Fibroblast of mammary gland (primary cell): ENCODE data around the gene H6PD.
"Not testable (repeated sequence)": the region's sequence is repeated elsewhere in the genome, so short reads cannot be mapped to it uniquely, and the experiment has no call there.

Source experiments
- DNase-seq: peaks from one replicate; pipeline ENCODE4 v3.0.0-alpha.2; 2010; ENCODE audit warnings: low read depth
- H3K4me3 ChIP-seq: 2 replicates; pipeline ENCODE4 v1.5.1; 2011; ENCODE audit warnings: low read depth, mild to moderate bottlenecking, low read length, moderate library complexity; ENCODE audit not compliant: control insufficient read depth
- TF ChIP-seq, protein P1 (sequence below): conservative IDR thresholded peaks from 2 replicates; pipeline ENCODE4 v1.5.1; 2011; ENCODE audit warnings: low read depth, low read length, inconsistent platforms; ENCODE audit not compliant: control insufficient read depth, insufficient read depth

The H6PD gene

DNA sequence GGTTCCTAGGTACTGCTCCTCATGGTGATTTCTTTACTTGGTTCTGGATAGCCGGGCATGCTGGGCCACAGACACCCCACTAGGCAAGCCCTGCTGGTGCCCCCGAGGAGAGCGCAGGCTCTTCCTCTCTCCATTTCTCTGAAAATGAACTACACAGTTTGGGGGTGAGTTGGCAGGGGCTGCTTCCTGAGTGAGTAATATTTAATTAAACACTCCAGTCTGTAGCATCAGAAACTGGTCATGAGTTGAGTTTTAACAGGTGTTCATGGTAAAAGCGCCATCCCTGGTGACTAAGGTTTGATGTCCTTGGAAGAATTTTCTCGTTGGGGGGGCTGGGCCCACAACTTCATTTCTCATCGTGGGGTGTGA is 59.8 kb downstream of the H6PD start:
- TF ChIP-seq, protein P1, sequence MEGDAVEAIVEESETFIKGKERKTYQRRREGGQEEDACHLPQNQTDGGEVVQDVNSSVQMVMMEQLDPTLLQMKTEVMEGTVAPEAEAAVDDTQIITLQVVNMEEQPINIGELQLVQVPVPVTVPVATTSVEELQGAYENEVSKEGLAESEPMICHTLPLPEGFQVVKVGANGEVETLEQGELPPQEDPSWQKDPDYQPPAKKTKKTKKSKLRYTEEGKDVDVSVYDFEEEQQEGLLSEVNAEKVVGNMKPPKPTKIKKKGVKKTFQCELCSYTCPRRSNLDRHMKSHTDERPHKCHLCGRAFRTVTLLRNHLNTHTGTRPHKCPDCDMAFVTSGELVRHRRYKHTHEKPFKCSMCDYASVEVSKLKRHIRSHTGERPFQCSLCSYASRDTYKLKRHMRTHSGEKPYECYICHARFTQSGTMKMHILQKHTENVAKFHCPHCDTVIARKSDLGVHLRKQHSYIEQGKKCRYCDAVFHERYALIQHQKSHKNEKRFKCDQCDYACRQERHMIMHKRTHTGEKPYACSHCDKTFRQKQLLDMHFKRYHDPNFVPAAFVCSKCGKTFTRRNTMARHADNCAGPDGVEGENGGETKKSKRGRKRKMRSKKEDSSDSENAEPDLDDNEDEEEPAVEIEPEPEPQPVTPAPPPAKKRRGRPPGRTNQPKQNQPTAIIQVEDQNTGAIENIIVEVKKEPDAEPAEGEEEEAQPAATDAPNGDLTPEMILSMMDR = no peak
- peak; percentile 93 for DNase-seq
- H3K4me3 ChIP-seq = peak overlapping the region; percentile 97

DNA sequence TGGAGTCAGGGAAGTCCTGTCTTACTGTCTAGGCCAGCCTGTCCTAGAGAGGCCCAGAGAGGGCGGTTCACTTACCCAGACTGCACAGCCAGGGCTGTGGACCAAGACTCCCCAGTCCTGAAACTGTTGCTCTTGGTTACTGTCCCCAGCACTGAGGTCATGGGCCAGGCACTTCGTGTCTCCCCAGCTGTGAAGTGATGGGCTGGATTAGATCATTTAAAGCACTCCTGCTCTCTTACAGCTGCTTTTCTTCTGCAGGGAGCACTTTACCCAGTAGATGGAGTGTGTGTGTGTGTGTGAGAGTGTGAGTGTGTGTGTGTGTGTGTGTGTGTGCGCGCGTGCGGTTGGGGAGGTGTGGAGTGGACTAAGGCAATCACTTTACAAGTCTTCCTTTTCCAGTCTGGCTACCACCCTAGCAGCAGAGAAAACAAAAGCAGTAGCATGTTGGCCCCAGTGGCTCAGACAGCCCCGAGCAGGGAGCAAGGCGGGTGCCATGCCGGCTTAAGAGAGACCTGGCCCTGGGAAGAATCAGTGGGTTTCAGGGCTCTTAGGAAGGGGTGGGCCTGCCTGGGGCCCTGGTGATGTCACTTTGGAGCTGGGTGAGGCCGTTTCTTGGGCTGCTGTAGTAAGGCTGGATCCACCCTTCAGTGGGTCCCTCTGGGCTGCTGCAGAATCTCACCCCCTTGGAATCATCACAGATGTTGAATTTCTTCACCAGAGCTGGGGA is 60.5 kb downstream of the H6PD start:
- H3K4me3 ChIP-seq = peak overlapping the region; percentile 97
- TF ChIP-seq, protein P1 = peak; percentile 21

DNA sequence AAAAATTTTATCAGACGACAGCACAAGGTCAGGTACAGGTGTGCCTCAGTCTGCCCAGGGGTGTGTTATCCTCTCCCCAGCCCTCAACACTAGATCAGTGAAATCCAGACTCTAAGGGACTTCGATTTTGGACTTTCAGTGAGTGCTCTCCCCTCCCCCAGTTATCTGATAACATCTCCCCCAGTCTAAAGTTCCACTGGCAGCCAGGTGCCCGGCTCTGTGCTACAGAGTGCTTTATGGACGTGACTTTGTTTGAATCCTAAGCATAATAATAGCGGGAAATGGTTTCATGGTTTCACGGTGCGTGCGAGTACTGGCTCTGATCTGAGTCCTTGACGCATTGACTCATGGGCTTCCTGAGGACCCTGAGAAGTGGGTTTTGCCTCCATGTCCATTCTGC is 61.3 kb downstream of the H6PD start:
- H3K4me3 ChIP-seq = no peak overlapping the region
- TF ChIP-seq, protein P1 = no peak
- no peak for DNase-seq

More for the DNA sequence above, 60.5 kb downstream of the H6PD start:
- DNase-seq = peak; percentile 79

DNA sequence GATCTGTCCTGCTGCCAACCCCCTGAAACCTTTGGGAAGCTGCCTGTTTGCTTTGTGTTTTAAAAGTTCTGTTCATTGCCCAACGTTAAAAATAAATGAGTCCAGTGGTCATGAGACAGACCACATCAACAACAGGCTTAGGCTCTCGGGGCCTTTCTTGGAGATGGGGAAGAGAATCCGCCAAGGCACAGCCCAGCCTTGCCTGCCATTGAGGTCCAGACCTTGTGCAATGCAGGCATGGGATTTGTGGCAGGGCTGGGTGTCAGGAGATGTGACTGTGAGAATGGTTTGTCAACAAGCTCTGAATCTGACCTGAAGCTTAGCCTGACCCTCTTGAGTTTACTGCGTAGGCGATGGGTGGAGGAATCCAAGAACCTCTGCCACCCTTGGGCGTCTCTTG is 62.3 kb downstream of the H6PD start:
- no peak overlapping the region for H3K4me3 ChIP-seq
- TF ChIP-seq, protein P1 = no peak
- DNase-seq = no peak

DNA sequence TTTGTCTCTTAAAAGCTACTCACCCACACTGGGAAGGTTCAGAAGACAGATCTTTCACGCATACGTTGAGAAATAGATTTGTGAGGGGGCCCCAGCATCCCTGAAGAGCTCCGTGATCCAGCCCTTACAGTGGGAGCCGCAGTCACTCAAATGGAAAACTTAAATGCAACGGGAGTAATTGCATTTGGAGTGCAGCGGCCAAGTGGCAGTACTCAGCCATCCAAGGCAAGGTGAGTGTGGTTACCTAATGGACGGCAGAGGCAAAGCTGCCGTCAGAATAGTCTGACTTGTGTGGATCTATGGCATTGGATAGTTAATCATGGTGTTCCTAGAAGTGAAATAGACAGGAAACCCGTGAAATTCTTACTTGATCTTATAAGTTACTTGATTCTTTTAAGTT is 63.3 kb downstream of the H6PD start:
- no peak overlapping the region for H3K4me3 ChIP-seq
- TF ChIP-seq, protein P1 = no peak
- DNase-seq = no peak

DNA sequence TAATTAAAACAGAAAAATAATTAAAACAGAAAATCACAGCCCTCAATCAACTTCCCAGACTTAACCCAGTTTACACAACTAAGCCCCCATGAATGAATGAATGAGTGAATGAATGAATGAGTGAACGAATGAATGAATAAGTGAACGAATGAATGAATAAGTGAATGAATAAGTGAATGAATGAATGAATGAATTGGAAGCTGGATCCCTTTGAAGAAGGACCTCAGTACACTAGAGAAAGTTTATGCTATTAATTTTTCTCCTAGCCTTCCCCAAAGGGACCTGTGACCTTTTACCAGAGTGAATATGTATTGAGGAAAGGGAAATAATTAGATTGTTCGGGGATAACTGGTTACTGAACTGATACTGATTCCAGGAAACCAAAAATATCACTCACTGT is 63.7 kb downstream of the H6PD start:
- TF ChIP-seq, protein P1 = no peak
- no peak overlapping the region for H3K4me3 ChIP-seq
- no peak for DNase-seq

DNA sequence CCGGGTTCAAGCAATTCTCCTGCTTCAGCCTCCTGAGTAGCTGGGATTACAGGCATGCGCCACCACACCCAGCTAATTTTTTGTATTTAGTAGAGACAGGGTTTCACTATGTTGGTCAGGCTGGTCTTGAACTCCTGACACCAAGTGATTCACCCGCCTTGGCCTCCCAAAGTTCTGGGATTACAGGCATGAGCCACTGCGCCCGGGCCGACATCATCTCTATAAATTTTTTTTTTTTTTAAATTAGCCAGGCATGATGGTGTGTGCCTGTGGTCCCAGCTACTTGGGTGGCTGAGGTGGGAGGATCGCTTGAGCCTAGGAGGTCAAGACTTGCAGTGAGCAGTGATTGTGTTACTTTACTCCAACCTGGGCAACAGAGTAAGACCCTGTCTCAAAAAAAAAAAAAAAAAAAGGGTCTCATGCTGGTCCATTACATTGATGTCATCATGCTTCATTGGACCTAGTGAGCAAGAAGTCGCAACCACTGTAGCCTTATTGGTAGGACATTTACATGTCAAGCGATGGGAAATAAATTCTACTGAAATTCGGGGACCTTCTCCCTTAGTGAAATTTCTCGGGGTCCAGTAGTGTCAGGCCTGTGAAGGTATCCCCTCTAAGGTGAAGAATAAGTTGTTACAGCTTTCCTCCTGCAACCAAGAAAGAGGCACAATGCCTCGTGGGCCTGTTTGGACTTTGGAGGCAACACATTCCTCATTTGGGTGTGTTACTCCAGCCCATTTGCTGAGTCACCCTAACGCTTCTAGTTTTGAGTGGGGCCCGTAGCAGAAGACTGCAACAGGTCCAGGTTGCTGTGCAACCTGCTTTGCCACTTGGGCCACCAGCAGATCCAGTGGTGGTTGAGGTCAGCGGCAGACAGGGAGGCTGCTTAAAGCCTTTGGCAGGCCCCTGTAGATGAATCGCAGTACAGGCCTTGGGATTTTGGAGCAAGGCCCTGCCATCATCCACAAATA is 65.3 kb downstream of the H6PD start:
- DNase-seq = peak; percentile 50
- not testable (repeated sequence) for H3K4me3 ChIP-seq
